G401 (cell line): ENCODE data around the gene PGLYRP1. TPM values are rescaled to one million over a fixed set of nuclear protein-coding genes. Genes with fewer than 3 reads are reported as not detected.

Experiments
- DNase-seq: peaks from one replicate; pipeline ENCODE4 v3.0.0-alpha.2; 2015; ENCODE audit warnings: low spot score
- in situ Hi-C: cut with HindIII; loops from 2 replicates; pipeline ENCODE4 v1.10.0; 2016; ENCODE audit warnings: low sequenced_read_pairs, mixed read lengths
- total RNA-seq: library from RNA; depleted of rRNA; stranded (reverse); fragments of >200 nt; shearing (Covaris generic); gene quantifications from 2 replicates; pipeline ENCODE4 v1.2.3, GENCODE V29; 2014; rRNA removed

Gene PGLYRP1
- total RNA-seq, 1 experiment from 2014 or later: not detected

DNA sequence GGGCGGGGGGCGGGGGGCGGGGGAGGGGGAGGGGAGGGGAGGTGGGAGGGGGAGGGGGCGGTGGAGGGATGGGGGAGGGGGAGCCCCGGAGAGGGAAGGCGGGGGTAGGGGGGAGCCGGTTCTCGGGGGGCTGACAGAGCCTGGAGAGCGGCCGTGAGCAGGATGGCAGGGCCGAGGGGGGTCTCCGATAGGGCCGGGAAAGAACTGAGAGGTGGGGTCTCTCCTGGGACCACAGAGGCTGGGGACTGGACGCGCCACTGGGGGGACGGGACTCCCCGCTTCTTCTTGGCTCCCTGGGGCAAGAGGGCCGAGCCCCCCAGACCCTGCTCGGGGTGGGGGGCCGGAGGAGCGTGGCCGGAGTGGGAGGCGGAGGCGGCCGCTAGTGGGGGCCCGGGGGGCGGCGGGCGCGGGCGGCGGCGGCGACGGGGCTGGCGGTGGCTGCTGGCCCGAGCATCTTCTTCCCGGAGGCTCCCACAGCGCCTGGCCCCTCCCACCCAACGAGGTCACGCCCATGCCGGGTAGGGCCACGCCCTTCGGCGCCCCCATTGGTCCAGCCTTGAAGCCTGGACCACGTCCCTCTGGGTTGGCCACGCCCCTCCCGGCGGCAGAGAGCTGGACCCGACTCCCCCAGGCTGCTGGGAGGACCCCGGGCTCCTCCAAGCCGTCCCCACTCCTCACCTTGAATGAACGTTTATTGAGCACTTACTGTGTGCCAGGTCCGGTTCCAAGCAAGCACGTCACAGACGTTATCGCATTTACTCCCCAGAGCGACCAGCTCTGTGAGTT lies 49.1 kb downstream of the PGLYRP1 start, which contains the start of gene NOVA2:
Gene NOVA2, minus strand, starts transcription at position 313 of the 786 bp plus-strand sequence. CDS start 514 bp downstream, outside the sequence.
- in situ Hi-C loops: no loop called here
- peak; percentile 89 for DNase-seq

DNA sequence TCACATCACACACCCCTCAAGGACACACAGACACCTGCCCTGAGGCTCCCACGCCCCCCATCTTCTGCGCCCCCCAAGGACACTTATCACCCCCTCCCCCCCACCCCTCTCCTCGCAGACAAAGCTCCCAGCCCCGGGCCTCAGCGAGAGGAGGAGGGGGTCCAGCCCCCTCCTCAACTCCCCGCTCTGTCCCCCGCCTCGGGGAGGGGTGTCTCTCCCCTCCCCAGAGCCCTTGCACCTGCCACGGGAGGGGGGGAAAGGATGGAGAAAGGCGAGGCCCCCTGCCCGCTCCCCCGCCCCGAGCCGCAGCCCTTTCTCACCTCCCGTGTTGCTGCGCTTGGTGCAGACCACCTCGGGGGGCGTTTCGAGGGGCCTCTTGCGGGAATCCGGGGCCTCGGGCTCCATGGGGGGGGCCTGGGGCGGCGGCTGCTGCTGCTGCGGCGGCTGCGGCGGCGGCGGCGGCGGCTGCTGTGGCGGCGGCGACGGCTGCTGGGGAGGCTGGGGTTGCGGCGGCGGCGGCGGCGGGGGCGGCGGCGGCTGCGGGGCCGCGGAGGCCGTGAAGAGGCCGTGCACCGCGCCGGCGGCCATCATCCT lies 49.8 kb downstream of the PGLYRP1 start:
- in situ Hi-C loops: no loop called here

DNA sequence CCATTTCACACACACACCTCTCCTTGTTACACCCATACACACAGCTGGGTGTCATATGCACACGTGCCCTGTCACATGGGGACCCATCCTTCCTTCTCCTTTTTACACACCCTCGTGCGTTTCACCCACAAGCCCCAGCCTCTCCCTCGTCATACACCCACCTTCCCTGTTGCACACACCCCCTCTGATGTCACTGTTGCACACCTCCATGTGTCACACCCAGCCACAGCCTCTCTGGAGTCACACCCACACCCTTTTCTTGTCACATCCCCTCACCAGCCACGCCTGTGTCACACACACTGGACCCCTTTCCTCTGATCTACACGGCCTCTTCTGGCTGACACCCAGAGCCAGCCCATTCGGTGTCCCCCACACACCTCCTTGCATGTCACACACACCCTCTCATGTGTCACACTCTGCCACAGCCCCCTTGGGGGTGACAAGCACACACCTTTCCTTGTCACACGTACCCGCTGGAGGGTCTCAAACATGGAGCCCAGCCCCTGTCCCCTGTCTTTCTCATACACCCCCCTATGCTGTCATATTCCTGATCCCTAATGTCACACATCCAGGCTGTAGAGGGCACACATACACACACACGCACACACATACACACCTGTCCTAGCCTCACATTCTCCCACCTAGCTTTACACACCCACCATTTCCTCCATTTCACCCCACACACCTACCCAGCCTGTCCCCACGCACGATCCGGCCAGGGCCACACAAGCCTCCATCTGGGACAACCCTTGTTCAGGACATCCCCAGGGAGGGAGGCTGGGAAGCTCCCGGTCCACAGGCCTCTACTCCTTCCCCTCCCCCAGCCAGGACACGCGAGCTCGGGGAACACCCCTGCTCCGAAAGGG lies 50.5 kb downstream of the PGLYRP1 start:
- in situ Hi-C loops: no loop called here
- peak; percentile 42 for DNase-seq

More for the DNA sequence above, 49.8 kb downstream of the PGLYRP1 start:
- no peak for DNase-seq

DNA sequence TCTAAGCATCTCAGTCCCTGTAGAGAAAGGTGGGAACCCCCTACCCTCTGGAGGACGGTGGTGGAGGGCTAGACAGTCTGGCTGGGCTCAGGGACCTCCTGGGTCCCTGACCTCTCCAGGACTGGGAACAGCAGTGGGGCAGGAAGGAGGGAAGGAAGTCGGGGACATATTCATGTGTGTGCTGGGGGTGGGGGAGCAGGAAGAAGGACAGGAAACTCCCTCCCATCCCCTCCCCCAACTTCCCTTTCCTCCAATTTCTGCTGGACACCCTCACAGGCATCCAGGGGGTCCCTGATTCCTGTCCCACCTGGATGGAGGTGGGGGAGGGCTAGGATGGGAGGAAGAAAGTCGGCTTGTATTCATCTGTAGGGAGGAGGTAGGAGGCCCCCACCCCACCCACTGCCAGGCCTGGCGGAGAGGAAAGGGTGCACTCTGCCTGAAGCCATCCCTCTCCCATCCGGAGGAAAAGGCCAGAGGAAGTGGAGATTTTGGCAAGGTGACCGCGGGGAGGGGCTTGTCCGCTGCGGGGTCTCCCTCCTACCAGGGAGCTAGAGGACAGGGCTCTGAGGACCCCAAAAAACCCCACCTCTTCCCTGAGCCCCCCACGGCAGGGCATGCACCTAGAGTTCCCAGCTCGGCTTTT lies 51.5 kb downstream of the PGLYRP1 start:
- peak; percentile 19 for DNase-seq
- in situ Hi-C loops: no loop called here

DNA sequence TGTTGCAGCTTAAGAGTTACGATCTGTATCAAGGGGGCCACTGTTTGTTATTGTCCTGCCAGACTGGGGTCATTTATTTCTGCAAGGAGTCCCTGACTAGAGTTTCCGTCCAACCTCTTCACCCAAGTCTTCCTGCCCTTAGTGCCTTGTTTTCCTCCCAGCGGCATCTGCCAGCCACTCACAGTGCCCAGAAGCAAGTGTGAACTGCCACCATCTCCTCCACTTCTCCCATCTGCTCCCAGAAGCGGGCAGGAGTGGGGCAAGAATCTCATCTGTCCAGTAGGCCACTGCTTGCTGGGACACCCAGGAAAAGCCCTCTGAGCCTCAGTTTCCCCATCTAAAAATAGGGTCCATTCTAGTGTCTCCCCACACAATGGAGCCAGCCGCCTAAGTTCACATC lies 53.2 kb downstream of the PGLYRP1 start:
- no peak for DNase-seq
- in situ Hi-C loops: no loop called here

Other genes starting within 250 kb of the PGLYRP1 start
- 22.4 and 37.5 TPM in 2 replicates for gene DMPK, start 240.6 kb downstream of the PGLYRP1 start, total RNA-seq
- gene DMWD, start 230.2 kb downstream of the PGLYRP1 start, total RNA-seq: 20.5 and 28.6 TPM in 2 replicates
- 0.12 TPM in 1 of 2 replicates, not detected in the other for gene RSPH6A, start 207.7 kb downstream of the PGLYRP1 start, total RNA-seq
- gene SYMPK, start 159.9 kb downstream of the PGLYRP1 start, total RNA-seq: 131 and 136 TPM in 2 replicates
- gene FOXA3, start 158.7 kb downstream of the PGLYRP1 start, total RNA-seq: 4.5 and 5.5 TPM in 2 replicates
- gene IRF2BP1, start 136.9 kb downstream of the PGLYRP1 start, total RNA-seq: 38.3 and 43.4 TPM in 2 replicates
- gene MYPOP, start 120.4 kb downstream of the PGLYRP1 start, total RNA-seq: 0.12 and 1.9 TPM in 2 replicates
- gene NANOS2, start 108.3 kb downstream of the PGLYRP1 start, total RNA-seq: 0.07 TPM in 1 of 2 replicates, not detected in the other
- gene NOVA2, start 49.2 kb downstream of the PGLYRP1 start, total RNA-seq: not detected in 2 replicates
- 6.6 and 9.5 TPM in 2 replicates for gene CCDC61, start 27.6 kb downstream of the PGLYRP1 start, total RNA-seq
- gene IGFL4, start 17.9 kb upstream of the PGLYRP1 start, total RNA-seq: not detected in 2 replicates
- 0.49 and 0.75 TPM in 2 replicates for gene IGFL3, start 101.6 kb upstream of the PGLYRP1 start, total RNA-seq
- gene IGFL2, start 125.2 kb upstream of the PGLYRP1 start, total RNA-seq: 0.47 TPM in 1 of 2 replicates, not detected in the other
- not detected in 2 replicates for gene IGFL1, start 206.7 kb upstream of the PGLYRP1 start, total RNA-seq